Ishikawa (cell line): ENCODE data around the gene RBM11.

Source experiments
- CEBPB ChIP-seq: IDR thresholded peaks from 2 replicates; pipeline ENCODE4 v1.6.1; 2012
- CREB1 ChIP-seq: IDR thresholded peaks from 2 replicates; pipeline ENCODE4 v1.6.1; 2012; ENCODE audit warnings: low read depth
- EGR1 ChIP-seq: IDR thresholded peaks from 2 replicates; pipeline ENCODE4 v1.6.1; 2012
- EP300 ChIP-seq: IDR thresholded peaks from 2 replicates; pipeline ENCODE4 v1.6.1; 2012; ENCODE audit warnings: borderline replicate concordance
- FOXM1 ChIP-seq: IDR thresholded peaks from 2 replicates; pipeline ENCODE4 v1.6.1; 2012; ENCODE audit warnings: low read depth, borderline replicate concordance
- NFIC ChIP-seq: IDR thresholded peaks from 2 replicates; pipeline ENCODE4 v1.6.1; 2012
- RAD21 ChIP-seq: IDR thresholded peaks from 2 replicates; pipeline ENCODE4 v1.6.1; 2012; ENCODE audit warnings: low read depth
- REST ChIP-seq: IDR thresholded peaks from 2 replicates; pipeline ENCODE4 v1.6.1; 2012; ENCODE audit warnings: low read depth, mild to moderate bottlenecking
- TAF1 ChIP-seq: IDR thresholded peaks from 2 replicates; pipeline ENCODE4 v1.6.1; 2012; ENCODE audit warnings: low read depth, mild to moderate bottlenecking
- TCF12 ChIP-seq: IDR thresholded peaks from 2 replicates; pipeline ENCODE4 v1.6.1; 2012; ENCODE audit warnings: low read depth
- TEAD4 ChIP-seq: IDR thresholded peaks from 2 replicates; pipeline ENCODE4 v1.6.1; 2012
- YY1 ChIP-seq: IDR thresholded peaks from 2 replicates; pipeline ENCODE4 v1.6.1; 2012; ENCODE audit warnings: low read depth
- ZBTB7A ChIP-seq: IDR thresholded peaks from 2 replicates; pipeline ENCODE4 v1.6.1; 2012; ENCODE audit warnings: low read depth
- TF ChIP-seq, protein P1 (sequence below): IDR thresholded peaks from 2 replicates; pipeline ENCODE4 v1.6.1; 2012
- TF ChIP-seq, protein P2 (sequence below): IDR thresholded peaks from 2 replicates; pipeline ENCODE4 v1.6.1; 2012

The RBM11 gene

GRCh38 chr21:14271053-14271452 lies 55.1 kb downstream of the RBM11 start:
- TF ChIP-seq FOXM1 (no peak), TCF12 (no peak), TAF1 (no peak), ZBTB7A (no peak), TEAD4 (no peak), EP300 (no peak), REST (no peak), EGR1 (no peak)
- TF ChIP-seq, protein P1, sequence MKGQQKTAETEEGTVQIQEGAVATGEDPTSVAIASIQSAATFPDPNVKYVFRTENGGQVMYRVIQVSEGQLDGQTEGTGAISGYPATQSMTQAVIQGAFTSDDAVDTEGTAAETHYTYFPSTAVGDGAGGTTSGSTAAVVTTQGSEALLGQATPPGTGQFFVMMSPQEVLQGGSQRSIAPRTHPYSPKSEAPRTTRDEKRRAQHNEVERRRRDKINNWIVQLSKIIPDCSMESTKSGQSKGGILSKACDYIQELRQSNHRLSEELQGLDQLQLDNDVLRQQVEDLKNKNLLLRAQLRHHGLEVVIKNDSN = no peak

DNA sequence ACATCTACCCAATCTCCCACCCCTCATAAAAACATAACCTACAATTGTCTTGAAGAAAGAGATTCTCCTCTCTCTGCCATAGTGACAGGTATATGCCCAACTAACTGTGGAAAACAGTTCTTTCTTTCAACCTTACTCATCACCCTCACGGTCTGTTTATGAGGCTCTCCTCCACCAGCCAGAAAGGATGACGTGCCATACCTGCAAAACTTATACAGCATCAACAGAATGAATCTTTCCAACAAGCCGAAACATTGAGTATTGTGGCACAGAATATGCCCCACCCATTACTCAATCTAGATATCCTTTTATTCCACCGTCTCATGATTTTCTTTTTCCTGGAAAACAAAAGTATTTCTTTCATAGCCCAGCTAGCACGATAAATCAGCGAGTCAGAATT lies 55.7 kb downstream of the RBM11 start:
- TF ChIP-seq RAD21 (no peak), NFIC (no peak), ZBTB7A (no peak)

DNA sequence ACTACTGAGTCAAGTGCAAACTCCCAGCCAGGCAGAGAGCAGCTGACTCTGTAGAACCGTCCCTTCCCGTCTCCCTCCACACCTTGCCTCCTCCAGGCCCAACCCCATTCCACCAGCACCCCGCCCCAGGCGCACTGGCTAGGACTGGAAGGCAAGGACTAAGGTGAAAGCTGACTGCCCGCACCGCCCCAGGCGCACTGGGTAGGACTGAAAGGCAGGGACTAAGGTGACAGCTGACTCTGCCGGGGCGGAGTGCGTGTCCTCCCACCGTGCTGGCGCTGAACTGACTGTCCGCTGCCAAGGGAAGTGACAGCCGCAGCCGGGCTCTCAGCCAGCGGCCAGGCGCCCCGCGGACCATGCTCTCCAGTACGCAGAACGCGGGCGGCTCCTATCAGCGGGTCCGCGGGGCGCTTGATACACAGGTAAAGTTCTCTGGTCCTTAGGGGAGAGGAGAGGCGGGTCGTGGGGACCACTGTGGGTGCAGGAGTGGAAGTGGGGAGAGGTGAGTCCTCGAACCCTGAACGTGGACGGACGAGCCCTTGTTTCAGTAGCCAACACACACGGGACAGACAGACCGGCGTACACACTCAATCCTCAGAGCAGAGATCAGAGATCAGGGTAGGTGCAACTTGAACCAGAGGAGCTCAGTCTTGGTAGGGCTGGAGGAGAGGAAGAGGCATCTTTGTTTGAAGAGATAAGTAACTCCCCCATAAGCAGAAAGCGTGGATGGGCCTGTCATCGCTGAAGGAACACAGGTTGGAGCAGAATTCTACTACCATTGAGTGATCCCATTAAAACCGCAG lies 58.0 kb downstream of the RBM11 start:
- TF ChIP-seq FOXM1 (no peak), TEAD4 (peak; percentile 28; the same call in 1 of the 2 replicates), ZBTB7A (no peak), EP300 (peak; percentile 24; the same call in 1 of the 2 replicates), YY1 (0 out of 2 replicates have a peak, but pooled peaks have one; percentile 26), NFIC (peak; percentile 80)
- TF ChIP-seq, protein P2, sequence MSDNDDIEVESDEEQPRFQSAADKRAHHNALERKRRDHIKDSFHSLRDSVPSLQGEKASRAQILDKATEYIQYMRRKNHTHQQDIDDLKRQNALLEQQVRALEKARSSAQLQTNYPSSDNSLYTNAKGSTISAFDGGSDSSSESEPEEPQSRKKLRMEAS = peak; percentile 45; the same call in 1 of the 2 replicates
- TF ChIP-seq, protein P1 = peak; percentile 40; the same call in 1 of the 2 replicates

DNA sequence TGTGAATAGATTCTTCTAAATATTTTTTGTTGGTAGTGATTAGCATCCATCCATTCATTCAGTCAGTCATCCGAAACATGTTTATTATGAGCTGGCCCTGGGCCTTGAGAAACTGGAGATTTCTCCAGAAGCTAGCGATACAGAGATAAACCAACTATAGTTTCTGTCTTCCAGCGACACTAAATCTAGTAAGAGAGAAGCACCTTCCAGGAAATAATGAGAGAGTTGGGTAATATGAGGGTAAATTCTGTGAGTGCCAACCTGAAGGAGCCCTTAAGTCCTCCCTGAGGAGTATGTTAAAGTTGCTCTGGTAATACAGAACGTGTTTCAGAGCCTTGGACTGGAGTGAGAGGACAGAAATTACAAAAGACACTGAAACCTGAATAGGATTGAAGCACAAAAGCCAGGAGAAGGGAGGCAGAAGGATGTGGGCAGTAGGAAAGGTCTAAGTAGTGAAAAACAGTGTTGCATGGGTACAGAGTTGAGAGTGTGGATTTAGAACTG lies 59.8 kb downstream of the RBM11 start:
- no peak for TF ChIP-seq TCF12
- no peak for TF ChIP-seq TEAD4
- TF ChIP-seq CREB1 = no peak
- TF ChIP-seq CEBPB = no peak
- TF ChIP-seq NFIC = no peak
- TF ChIP-seq RAD21 = no peak
- no peak for TF ChIP-seq FOXM1
- TF ChIP-seq, protein P2 = no peak
- no peak for TF ChIP-seq TAF1
- no peak for TF ChIP-seq REST
- TF ChIP-seq, protein P1 = no peak
- no peak for TF ChIP-seq EGR1
- no peak for TF ChIP-seq ZBTB7A
- no peak for TF ChIP-seq EP300
- TF ChIP-seq YY1 = no peak
